OCI-LY1 (cell line): ENCODE data around the gene NEDD4L.

Experiments
- H2AFZ ChIP-seq: fragments of 200-600 bp; sonication (generic), shearing (Covaris generic); 2 replicates; pipeline ENCODE4 v1.6.0; 2014; ENCODE audit warnings: antibody characterized with exemption, mild to moderate bottlenecking, low read length
- H3F3A ChIP-seq: fragments of 200-600 bp; sonication (generic), shearing (Covaris generic); 2 replicates; pipeline ENCODE4 v1.6.0; 2014; ENCODE audit warnings: mild to moderate bottlenecking, antibody characterized with exemption, low read length, moderate library complexity; ENCODE audit not compliant: insufficient read depth
- H3K27ac ChIP-seq: fragments of 200-600 bp; sonication (generic); 2 replicates; pipeline ENCODE4 v1.5.1; 2014; ENCODE audit warnings: low read length, mixed run types, mild to moderate bottlenecking, low read depth; ENCODE audit not compliant: poor library complexity, severe bottlenecking
- H3K27me3 ChIP-seq: fragments of 200-600 bp; sonication (generic); 2 replicates; pipeline ENCODE4 v1.6.0; 2014; ENCODE audit warnings: antibody characterized with exemption, mild to moderate bottlenecking, low read length, moderate library complexity; ENCODE audit not compliant: insufficient read depth
- H3K36me3 ChIP-seq: fragments of 200-600 bp; sonication (generic); 2 replicates; pipeline ENCODE4 v1.6.1; 2014; ENCODE audit warnings: mild to moderate bottlenecking, antibody characterized with exemption, low read length, moderate library complexity, mixed read lengths; ENCODE audit not compliant: insufficient read depth
- H3K4me1 ChIP-seq: fragments of 200-600 bp; sonication (generic); 2 replicates; pipeline ENCODE4 v1.5.1; 2014; ENCODE audit warnings: mild to moderate bottlenecking, low read length, moderate library complexity; ENCODE audit not compliant: insufficient read depth, severe bottlenecking
- H3K4me2 ChIP-seq: fragments of 200-600 bp; sonication (generic), shearing (Covaris generic); 2 replicates; pipeline ENCODE4 v1.6.1; 2014; ENCODE audit warnings: low read length
- H3K4me3 ChIP-seq: fragments of 200-600 bp; sonication (generic); 2 replicates; pipeline ENCODE4 v1.5.1; 2014; ENCODE audit warnings: low read length, low read depth, mild to moderate bottlenecking, mixed read lengths; ENCODE audit not compliant: poor library complexity, severe bottlenecking
- H3K79me2 ChIP-seq: fragments of 200-600 bp; shearing (Covaris generic); 2 replicates; pipeline ENCODE4 v1.6.1; 2016; ENCODE audit warnings: mixed run types, low read length, mixed read lengths; ENCODE audit not compliant: insufficient read depth
- H3K9ac ChIP-seq: fragments of 200-600 bp; sonication (generic), shearing (Covaris generic); 2 replicates; pipeline ENCODE4 v1.6.1; 2014; ENCODE audit warnings: mild to moderate bottlenecking, low read length, mixed read lengths
- H3K9me2 ChIP-seq: fragments of 200-600 bp; sonication (generic), shearing (Covaris generic); 2 replicates; pipeline ENCODE4 v1.6.1; 2014; ENCODE audit warnings: low read depth, mild to moderate bottlenecking, low read length, mixed read lengths
- H3K9me3 ChIP-seq: fragments of 200-600 bp; shearing (Covaris generic); 2 replicates; pipeline ENCODE4 v1.6.1; 2014; ENCODE audit warnings: low read length, mixed read lengths
- H4K20me1 ChIP-seq: fragments of 200-600 bp; sonication (generic), shearing (Covaris generic); 2 replicates; pipeline ENCODE4 v1.6.0; 2016; ENCODE audit warnings: mild to moderate bottlenecking, low read length; ENCODE audit not compliant: insufficient read depth
- CTCF ChIP-seq: fragments of 200-600 bp; sonication (generic), shearing (Covaris generic); IDR thresholded peaks from 2 replicates; pipeline ENCODE4 v1.5.1; 2017; ENCODE audit warnings: mild to moderate bottlenecking, antibody characterized with exemption, low read length, moderate library complexity, mixed read lengths
- EZH2 ChIP-seq: fragments of 200-600 bp; sonication (generic), shearing (Covaris generic); IDR thresholded peaks from 2 replicates; pipeline ENCODE4 v1.8.0; 2017; ENCODE audit warnings: borderline replicate concordance, mixed run types, mild to moderate bottlenecking, antibody characterized with exemption, low read length, moderate library complexity, mixed read lengths

NEDD4L gene

GRCh38 chr18:58212274-58212673 is 168.2 kb downstream of the NEDD4L start:
- Histone ChIP-seq H3K9me2 (no peaks in the 10 kb centered on the region), H3K4me1 (no peaks in the 10 kb centered on the region), H3K27ac (no peak overlapping the region), H3K9ac (no peak overlapping the region), H2AFZ (no peak overlapping the region), H3K4me3 (no peak overlapping the region), H3K4me2 (no peak overlapping the region), H3K36me3 (no peaks in the 10 kb centered on the region), H3K9me3 (no peaks in the 10 kb centered on the region), H3K79me2 (no peaks in the 10 kb centered on the region), H3F3A (no peaks in the 10 kb centered on the region), H4K20me1 (no peaks in the 10 kb centered on the region), H3K27me3 (no peaks in the 10 kb centered on the region)
- TF ChIP-seq EZH2 (no peak), CTCF (no peak)

GRCh38 chr18:58213440-58213839 is 169.4 kb downstream of the NEDD4L start:
- H3K9me3 ChIP-seq: no peaks in the 10 kb centered on the region
- H3K4me1 ChIP-seq: no peaks in the 10 kb centered on the region
- no peaks in the 10 kb centered on the region for H3F3A ChIP-seq
- no peak overlapping the region for H2AFZ ChIP-seq
- no peak overlapping the region for H3K4me3 ChIP-seq
- H3K4me2 ChIP-seq: no peak overlapping the region
- H3K9ac ChIP-seq: no peak overlapping the region
- H3K36me3 ChIP-seq: no peaks in the 10 kb centered on the region
- H3K79me2 ChIP-seq: no peaks in the 10 kb centered on the region
- H3K9me2 ChIP-seq: no peaks in the 10 kb centered on the region
- H3K27ac ChIP-seq: no peak overlapping the region
- no peaks in the 10 kb centered on the region for H3K27me3 ChIP-seq
- TF ChIP-seq CTCF (no peak), EZH2 (no peak)
- no peaks in the 10 kb centered on the region for H4K20me1 ChIP-seq

GRCh38 chr18:58215011-58215410 is 171.0 kb downstream of the NEDD4L start:
- H3K36me3 ChIP-seq: no peaks in the 10 kb centered on the region
- H3F3A ChIP-seq: no peaks in the 10 kb centered on the region
- H4K20me1 ChIP-seq: no peaks in the 10 kb centered on the region
- no peak overlapping the region for H3K4me3 ChIP-seq
- H3K27ac ChIP-seq: no peak overlapping the region
- no peaks in the 10 kb centered on the region for H3K79me2 ChIP-seq
- H3K4me1 ChIP-seq: no peaks in the 10 kb centered on the region
- TF ChIP-seq EZH2: no peak
- H2AFZ ChIP-seq: no peak overlapping the region
- H3K4me2 ChIP-seq: no peak overlapping the region
- H3K27me3 ChIP-seq: no peaks in the 10 kb centered on the region
- H3K9ac ChIP-seq: no peak overlapping the region
- H3K9me3 ChIP-seq: no peaks in the 10 kb centered on the region
- H3K9me2 ChIP-seq: no peaks in the 10 kb centered on the region

- no peaks in the 10 kb centered on the region for H3K4me1 ChIP-seq
- H3K9ac ChIP-seq: no peak overlapping the region
- no peaks in the 10 kb centered on the region for H3K9me3 ChIP-seq
- no peak overlapping the region for H3K4me2 ChIP-seq
- H3K79me2 ChIP-seq: no peaks in the 10 kb centered on the region
- H3K36me3 ChIP-seq: no peaks in the 10 kb centered on the region
- no peak overlapping the region for H3K27ac ChIP-seq
- no peaks in the 10 kb centered on the region for H3K9me2 ChIP-seq
- H3F3A ChIP-seq: no peaks in the 10 kb centered on the region
- TF ChIP-seq CTCF (no peak), EZH2 (no peak)
- no peaks in the 10 kb centered on the region for H3K27me3 ChIP-seq
- no peak overlapping the region for H2AFZ ChIP-seq
- H3K4me3 ChIP-seq: no peak overlapping the region
- no peaks in the 10 kb centered on the region for H4K20me1 ChIP-seq
Measured at GRCh38 chr18:58216071-58216481, 172.1 kb downstream of the NEDD4L start.
